Astrocyte (in vitro differentiated cells and primary cell): ENCODE results near the gene CDCA4.

Source experiments
- CTCF ChIP-seq: IDR thresholded peaks from 2 replicates; pipeline ENCODE4 v1.5.1; 2011; ENCODE audit warnings: low read depth, mild to moderate bottlenecking, inconsistent platforms, low read length, moderate library complexity; ENCODE audit not compliant: insufficient read depth
- EZH2 ChIP-seq: IDR thresholded peaks from 2 replicates; pipeline ENCODE4 v1.6.1; 2012; ENCODE audit warnings: mild to moderate bottlenecking, low read length, inconsistent platforms; ENCODE audit not compliant: insufficient read depth

- TF ChIP-seq CTCF (no peak), EZH2 (no peak)
These were observed 29.0 kb downstream of the CDCA4 start for GRCh38 chr14:104991896-104992230.
